Non-pigmented ciliary epithelial cell (primary cell): ENCODE measurements around the gene SYT8.
"Not testable (repeated sequence)": the region's sequence is repeated elsewhere in the genome, so short reads cannot be mapped to it uniquely, and the experiment has no call there.

ENCODE experiments used
- DNase-seq: peaks from one replicate; pipeline ENCODE4 v3.0.0-alpha.2; 2010; ENCODE audit warnings: low read depth

The SYT8 gene, protein sequence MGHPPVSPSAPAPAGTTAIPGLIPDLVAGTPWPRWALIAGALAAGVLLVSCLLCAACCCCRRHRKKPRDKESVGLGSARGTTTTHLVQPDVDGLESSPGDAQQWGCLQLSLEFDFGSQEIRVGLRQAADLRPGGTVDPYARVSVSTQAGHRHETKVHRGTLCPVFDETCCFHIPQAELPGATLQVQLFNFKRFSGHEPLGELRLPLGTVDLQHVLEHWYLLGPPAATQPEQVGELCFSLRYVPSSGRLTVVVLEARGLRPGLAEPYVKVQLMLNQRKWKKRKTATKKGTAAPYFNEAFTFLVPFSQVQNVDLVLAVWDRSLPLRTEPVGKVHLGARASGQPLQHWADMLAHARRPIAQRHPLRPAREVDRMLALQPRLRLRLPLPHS

DNA sequence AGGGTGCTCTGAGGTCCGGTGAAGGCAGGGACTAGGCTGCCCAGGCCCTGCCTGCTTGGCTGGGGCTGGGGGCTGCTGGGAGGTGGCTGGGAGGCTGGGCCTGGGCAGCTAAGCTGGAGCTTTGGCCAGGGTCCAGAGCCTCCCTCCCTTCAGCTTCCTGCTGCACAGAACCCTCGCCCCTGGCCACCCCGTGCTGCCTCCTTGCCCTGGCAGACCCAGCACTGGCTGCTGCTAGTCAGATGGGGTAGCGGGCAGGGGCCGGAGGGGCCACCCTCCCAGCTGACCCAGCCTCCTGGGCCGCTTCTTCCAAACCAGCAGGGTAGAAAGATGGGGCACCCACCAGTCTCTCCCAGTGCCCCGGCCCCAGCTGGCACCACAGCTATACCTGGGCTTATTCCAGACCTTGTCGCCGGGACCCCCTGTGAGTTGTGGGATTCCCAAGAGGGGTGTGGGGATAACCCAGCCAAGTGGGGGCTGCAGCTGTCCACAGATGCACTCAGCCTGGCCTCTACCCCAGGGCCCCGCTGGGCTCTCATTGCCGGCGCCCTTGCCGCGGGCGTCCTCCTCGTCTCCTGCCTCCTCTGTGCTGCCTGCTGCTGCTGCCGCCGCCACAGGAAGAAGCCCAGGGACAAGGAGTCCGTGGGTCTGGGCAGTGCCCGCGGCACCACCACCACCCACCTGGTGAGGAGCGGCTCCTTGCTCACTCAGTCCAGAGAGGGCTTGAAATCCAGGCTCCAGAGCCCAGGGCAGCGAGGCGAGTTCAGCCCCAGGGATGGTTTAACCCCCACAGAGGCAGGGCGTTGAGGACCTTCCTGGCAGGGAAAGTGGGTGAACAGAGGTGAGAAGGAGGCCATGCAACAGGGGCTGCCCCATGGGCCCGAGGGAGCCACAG, at the start of gene SYT8:
SYT8 (plus strand) TSS at position 212 of the 892 bp plus-strand sequence; CDS start at position 328, 116 bp downstream.
- no peak for DNase-seq

- DNase-seq, result no peak
Measured at GRCh38 chr11:1785749-1786413, 48.9 kb upstream of the SYT8 start.

DNA sequence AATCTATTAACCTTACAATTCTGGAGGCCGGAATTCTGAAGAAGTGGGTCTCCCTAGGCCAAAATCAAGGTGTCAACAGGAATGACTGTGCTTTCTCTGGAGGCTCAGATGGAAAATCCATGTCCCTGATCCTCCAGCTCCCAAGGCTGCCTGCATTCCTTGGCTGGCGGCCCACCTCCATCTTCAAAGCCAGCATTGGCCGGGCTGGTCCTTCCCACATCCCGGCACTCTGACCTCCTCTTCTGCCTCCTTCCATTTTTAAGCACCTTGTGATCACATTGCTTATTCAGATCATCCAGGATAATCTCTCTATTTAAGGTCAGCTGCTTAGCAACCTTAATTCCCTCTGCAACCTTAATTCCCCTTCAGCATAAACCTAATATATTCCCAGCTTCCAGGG, 48.3 kb upstream of the SYT8 start:
- DNase-seq, result no peak

DNA sequence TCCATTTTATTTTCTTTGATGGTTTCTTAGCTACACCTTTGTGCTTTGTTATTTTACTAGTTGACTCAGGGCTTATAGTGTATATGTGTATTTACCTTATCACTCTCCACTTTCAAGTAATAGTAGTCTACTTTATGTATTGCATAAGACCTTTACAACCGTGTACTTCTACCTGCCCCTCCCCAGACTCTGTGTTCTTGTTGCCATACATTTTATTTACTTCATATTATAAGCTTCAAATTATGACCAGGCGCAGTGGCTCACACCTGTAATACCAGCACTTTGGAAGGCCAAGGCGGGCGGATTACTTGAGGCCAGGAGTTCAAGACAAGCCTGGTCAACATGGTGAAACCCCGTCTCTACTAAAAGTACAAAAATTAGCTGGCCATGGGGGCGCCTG, 42.9 kb upstream of the SYT8 start:
- DNase-seq, result no peak

DNA sequence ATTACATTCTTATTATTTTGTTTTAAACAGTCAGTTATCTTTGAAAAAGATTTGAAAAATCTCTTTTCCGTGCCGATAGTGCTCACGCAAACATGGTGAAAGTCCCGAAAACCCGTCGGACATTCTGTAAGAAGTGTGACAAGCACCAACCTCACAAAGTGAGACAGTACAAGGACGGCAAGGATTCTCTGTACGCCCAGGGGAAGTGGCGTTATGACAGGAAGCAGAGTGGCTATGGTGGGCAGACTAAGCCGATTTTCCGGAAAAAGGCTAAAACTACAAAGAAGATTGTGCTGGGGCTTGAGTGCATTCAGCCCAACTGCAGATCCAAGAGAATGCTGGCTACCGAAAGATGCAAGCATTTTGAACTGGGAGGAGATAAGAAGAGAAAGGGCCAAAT, 42.3 kb upstream of the SYT8 start:
- no peak for DNase-seq

DNA sequence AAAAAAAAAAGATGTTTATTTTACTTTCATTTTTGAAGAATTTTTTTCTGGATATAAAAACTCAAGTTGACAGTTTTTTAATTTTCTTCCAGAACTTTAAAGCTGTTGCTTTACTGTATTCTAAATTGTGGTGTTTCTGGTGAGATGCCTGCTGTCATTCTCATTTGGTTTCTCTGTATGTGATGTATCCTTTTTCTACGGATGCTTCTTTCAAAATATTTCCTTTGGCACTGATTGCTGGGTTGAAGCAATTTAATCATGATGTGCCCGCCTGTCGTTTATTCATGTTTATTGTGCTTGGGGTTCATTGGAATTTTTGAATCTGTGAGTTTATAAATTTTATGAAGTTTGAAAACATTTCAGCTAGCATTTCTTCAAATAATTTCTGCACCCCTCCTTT, 41.7 kb upstream of the SYT8 start:
- no peak for DNase-seq

- no peak for DNase-seq
Measured at GRCh38 chr11:1796413-1797011, 38.3 kb upstream of the SYT8 start.

- DNase-seq, result no peak
Measured at GRCh38 chr11:1797391-1798125, 37.2 kb upstream of the SYT8 start.

DNA sequence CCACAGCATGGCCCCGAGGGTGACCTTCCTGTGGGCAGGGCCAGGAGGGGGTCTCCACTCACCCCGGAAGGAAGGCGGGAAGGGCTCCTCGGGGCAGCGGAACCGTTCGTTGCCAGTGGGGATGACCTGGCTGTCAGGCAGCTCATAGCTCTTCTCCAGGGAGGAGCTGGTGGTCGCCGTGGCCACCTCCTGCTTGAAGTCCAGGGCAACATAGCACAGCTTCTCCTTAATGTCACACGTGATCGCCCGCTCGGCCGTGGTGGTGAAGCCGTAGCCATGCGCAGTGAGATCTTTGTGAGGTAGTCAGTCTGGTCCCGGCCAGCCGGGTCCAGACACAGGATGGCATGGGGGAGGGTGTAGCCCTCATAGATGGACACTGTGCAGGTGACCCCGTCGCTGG, 31.5 kb upstream of the SYT8 start:
- DNase-seq, result no peak

DNA sequence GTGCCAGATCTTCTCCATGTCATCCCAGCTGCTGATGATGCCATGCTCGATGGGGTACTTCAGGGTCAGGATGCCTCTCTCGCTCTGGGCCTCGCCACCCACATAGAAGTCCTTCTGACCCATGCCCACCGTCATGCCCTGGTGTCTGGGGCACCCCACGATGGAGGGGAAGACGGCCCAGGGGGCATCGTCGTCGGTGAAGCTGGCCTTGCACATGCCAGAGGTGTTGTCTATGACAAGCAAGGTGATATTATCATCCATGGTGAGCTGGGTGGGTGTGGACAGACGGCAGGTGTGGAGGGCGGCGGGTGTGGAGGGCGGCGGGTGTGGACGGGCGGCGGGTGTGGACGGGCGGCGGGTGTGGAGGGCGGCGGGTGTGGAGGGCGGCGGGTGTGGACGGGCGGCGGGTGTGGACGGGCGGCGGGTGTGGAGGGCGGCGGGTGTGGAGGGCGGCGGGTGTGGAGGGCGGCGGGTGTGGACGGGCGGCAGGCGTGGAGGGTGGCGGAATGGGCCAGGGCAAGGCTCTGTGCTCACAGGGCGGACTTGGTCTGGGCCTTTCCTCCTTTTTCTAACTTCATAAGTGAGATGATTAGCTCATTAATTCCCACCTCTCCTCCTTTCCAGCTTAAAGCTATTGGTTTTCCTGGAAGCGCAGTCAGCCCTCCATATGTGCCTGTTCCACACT, 30.8 kb upstream of the SYT8 start:
- DNase-seq, result not testable (repeated sequence)

DNA sequence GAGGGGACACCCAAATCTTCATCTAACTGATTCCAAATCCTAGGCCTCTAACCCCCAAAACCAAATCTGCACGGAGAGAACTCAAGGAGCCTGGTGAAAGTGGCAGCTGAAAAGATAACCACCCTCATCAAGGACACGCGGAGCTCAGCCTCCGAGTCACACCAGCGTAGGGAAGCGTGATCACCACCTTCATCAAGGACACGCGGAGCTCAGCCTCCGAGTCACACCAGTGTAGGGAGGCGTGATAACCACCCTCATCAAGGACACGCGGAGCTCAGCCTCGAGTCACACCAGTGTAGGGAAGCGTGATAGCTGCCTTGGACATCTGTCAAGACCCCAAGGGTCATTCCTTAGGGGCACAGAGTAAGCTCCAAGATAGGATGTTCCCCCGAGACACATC, 29.3 kb upstream of the SYT8 start:
- no peak for DNase-seq

DNA sequence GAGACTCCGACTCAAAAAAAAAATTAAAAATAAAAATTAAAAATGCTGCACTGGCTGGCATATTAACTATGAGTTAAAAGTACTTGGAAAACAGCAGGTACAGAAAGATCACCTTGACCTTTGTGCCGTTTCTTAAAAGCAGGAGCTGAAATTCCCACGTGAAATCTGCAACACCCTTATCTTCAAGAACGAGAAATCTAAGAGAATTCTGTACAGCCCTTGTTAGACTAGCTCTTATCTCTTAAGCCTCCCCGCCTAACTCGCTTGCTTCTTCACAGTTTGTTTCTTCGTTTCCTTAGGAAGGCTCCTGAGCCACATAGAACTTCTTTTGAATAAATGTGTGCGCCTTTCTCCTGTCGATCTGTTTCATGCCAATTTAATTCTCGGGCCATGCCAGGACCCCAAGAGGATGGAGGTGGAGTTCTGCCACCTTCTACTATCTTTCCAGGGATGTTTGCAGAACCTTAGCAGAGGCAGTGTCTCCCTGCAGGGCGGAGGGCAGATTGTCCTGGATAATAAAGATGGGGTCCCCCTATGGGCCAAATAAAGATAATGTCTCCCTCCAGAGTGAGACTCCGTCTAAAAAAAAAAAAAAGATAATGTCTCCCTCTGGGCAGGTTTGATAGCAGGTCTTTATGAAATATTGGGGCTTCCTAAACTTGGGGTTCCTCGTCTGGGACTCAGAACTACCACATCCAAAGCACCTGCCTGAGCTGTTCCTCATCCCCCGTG, 27.4 kb upstream of the SYT8 start:
- no peak for DNase-seq

GRCh38 chr11:1810761-1811160, 24.0 kb upstream of the SYT8 start:
- DNase-seq, result no peak

GRCh38 chr11:1812274-1812673, 22.5 kb upstream of the SYT8 start:
- DNase-seq, result no peak

DNA sequence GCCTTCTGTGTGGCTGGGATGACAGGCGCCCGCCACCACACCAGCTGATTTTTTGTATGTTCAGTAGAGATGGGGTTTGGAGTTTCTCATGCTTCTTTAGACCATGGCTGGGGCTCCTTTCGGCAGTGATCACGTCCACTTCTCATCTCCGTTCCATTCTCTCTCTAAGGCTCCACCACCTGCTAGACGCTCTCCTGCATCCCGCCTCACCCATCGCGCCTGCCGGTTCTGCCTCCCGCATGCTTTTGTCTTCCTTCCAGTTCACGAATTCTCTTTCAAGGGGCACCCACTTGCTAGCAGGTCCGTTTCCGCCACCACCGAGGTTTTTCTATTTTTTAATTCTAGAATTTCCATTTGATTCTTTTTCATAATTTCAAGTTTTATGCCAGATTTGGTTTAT, 22.0 kb upstream of the SYT8 start:
- DNase-seq, result no peak

DNA sequence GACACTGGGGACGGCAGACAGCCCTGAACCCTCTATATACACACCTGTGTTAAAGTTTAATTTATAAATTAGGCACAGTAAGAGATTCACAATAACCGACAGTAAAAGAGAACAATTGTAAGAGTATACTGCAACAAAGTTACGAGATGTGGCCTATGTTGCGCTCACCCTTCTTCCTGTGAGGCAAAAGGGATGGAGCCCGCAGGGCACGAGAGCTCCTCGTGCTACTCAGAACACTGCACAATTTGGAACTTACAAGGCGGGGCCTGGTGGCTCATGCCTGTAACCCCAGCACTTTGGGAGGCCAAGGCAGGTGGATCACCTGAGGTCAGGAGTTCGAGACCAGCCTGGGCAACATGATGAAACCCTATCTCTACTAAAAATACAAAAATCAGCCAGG, 21.4 kb upstream of the SYT8 start:
- not testable (repeated sequence) for DNase-seq

DNA sequence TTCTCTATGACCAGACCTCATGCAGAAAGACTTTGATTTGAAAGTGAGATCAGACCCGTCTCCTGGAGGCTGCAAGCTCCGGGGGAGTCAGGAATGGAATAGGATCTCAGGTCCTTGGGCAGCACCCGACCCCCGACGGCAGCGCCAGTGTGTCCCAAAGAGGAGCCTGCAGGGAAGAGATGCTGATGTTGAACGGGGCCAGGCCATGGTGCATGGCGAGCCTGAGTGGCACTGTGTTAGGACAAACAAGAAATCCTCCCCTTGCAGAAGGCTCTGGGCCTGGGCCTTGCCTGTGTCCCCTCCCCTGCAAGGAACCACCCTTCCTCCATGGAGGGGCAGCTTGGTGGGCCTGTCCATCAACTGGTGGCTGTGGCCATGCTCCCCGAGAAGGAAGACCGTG, 20.1 kb upstream of the SYT8 start:
- no peak for DNase-seq

DNA sequence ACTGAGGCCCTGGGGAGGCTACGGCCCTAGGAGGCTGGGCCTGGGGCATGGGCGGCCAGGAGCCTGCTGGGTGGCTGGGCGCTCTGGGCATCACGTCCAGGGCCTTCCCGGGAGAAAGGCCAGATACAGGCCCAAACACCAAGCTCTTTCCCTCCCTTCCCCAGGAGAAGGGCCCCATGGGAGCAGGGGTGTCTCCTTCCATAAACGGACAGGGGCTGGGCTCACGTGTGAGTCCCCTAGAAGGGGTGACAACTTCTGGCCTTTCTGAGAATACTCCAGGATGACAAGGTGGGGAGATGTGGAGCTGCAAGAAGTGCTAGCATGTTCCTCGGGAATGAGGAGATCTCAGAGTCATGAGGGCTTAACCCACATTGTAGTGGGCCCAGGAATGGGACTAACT, 19.5 kb upstream of the SYT8 start:
- no peak for DNase-seq

GRCh38 chr11:1815751-1816150, 19.0 kb upstream of the SYT8 start:
- no peak for DNase-seq

- no peak for DNase-seq
Measured at GRCh38 chr11:1817000-1817399, 17.8 kb upstream of the SYT8 start.
